HFFc6 (cell line): ENCODE results near the gene PGD. TPM values are rescaled to one million over a fixed set of nuclear protein-coding genes. Genes with fewer than 3 reads are reported as not detected.

ENCODE experiments used
- DNase-seq: peaks from one replicate; pipeline ENCODE4 v3.0.0-alpha.2; 2018
- H3K27ac Mint-ChIP-seq: 2 replicates; pipeline ENCODE4 v1.8.0; 2020; ENCODE audit warnings: mild to moderate bottlenecking, mixed read lengths
- H3K27me3 Mint-ChIP-seq: 2 replicates; pipeline ENCODE4 v1.8.0; 2021; ENCODE audit warnings: mild to moderate bottlenecking, moderate library complexity, mixed read lengths; ENCODE audit not compliant: insufficient read depth
- H3K36me3 Mint-ChIP-seq: 2 replicates; pipeline ENCODE4 v1.8.0; 2021; ENCODE audit warnings: low read depth, mixed read lengths
- H3K4me1 Mint-ChIP-seq: 2 replicates; pipeline ENCODE4 v1.8.0; 2020; ENCODE audit warnings: low read depth, mixed read lengths
- H3K4me3 Mint-ChIP-seq: 2 replicates; pipeline ENCODE4 v1.8.0; 2020; ENCODE audit warnings: mild to moderate bottlenecking, moderate library complexity, mixed read lengths
- H3K9me3 Mint-ChIP-seq: 2 replicates; pipeline ENCODE4 v1.8.0; 2020; ENCODE audit warnings: mild to moderate bottlenecking, mixed read lengths
- CTCF ChIP-seq: fragments of 200-600 bp; sonication (generic); IDR thresholded peaks from 2 replicates; pipeline ENCODE4 v1.5.0; 2021; ENCODE audit warnings: antibody characterized with exemption, mild to moderate bottlenecking
- total RNA-seq, 6 experiments: library from RNA; stranded (reverse); fragmentation: NEBNext Ultra II Directional; extraction: Animal tissue kit (Norgen Biotek cat#: 25700); gene quantifications; 2 replicates in 1 of 6; 3 replicates in 5 of 6; pipeline ENCODE4 v1.2.3, GENCODE V29; 2021

The PGD gene
- total RNA-seq, 6 experiments from 2014 or later, result 131 to 235 (median 220) TPM

GRCh38 chr1:10379676-10380075 is 19.2 kb upstream of the PGD start:
- no peak for TF ChIP-seq CTCF
- Mint-ChIP-seq H3K27me3 (no peaks in the 10 kb centered on the region; the same call in 1 of the 2 replicates), H3K4me3 (no peak overlapping the region), H3K27ac (peak overlapping the region; percentile 85), H3K4me1 (peaks cover 44% of the 10 kb centered on the region), H3K36me3 (peaks cover 16% of the 10 kb centered on the region), H3K9me3 (no peaks in the 10 kb centered on the region)
- DNase-seq, result no peak

- Mint-ChIP-seq H3K4me1 (peaks cover 44% of the 10 kb centered on the region), H3K27ac (peak overlapping the region; percentile 85)
- peak; percentile 93 for DNase-seq
Observed at GRCh38 chr1:10380594-10381275, 18.1 kb upstream of the PGD start.

GRCh38 chr1:10383630-10384029 is 15.2 kb upstream of the PGD start:
- H3K9me3 Mint-ChIP-seq, result no peaks in the 10 kb centered on the region
- peaks cover 43% of the 10 kb centered on the region for H3K4me1 Mint-ChIP-seq
- peaks cover 12% of the 10 kb centered on the region for H3K36me3 Mint-ChIP-seq
- no peaks in the 10 kb centered on the region; the same call in 1 of the 2 replicates for H3K27me3 Mint-ChIP-seq
- H3K4me3 Mint-ChIP-seq, result no peak overlapping the region
- DNase-seq, result no peak
- peak overlapping the region; percentile 42 for H3K27ac Mint-ChIP-seq
- no peak for TF ChIP-seq CTCF

More at GRCh38 chr1:10380594-10381275, 18.1 kb upstream of the PGD start:
- H3K36me3 Mint-ChIP-seq, result peaks cover 16% of the 10 kb centered on the region
- TF ChIP-seq CTCF, result no peak
- no peaks in the 10 kb centered on the region for H3K9me3 Mint-ChIP-seq
- H3K4me3 Mint-ChIP-seq, result peak overlapping the region; percentile 54
- H3K27me3 Mint-ChIP-seq, result no peaks in the 10 kb centered on the region; the same call in 1 of the 2 replicates

- Mint-ChIP-seq H3K4me3 (no peak overlapping the region), H3K9me3 (no peaks in the 10 kb centered on the region), H3K36me3 (peaks cover 10% of the 10 kb centered on the region), H3K27ac (no peak overlapping the region), H3K27me3 (no peaks in the 10 kb centered on the region; the same call in 1 of the 2 replicates), H3K4me1 (peaks cover 40% of the 10 kb centered on the region)
- TF ChIP-seq CTCF, result no peak
- no peak for DNase-seq
Observed at GRCh38 chr1:10384219-10384618, 14.6 kb upstream of the PGD start.

- no peak for DNase-seq
- peak overlapping the region; percentile 71 for H3K4me3 Mint-ChIP-seq
- no peaks in the 10 kb centered on the region for H3K9me3 Mint-ChIP-seq
- TF ChIP-seq CTCF, result no peak
- H3K4me1 Mint-ChIP-seq, result peaks cover 22% of the 10 kb centered on the region
- H3K27me3 Mint-ChIP-seq, result peaks cover 2% of the 10 kb centered on the region
- H3K27ac Mint-ChIP-seq, result peak overlapping the region; percentile 97
- peaks cover 10% of the 10 kb centered on the region for H3K36me3 Mint-ChIP-seq
Observed at GRCh38 chr1:10386761-10387676, 11.8 kb upstream of the PGD start.
